Metanephros (tissue), 1 donor: ENCODE data around the gene KRT33A. TPM values are rescaled to one million over a fixed set of nuclear protein-coding genes. Genes with fewer than 3 reads are reported as not detected.

Experiments
- total RNA-seq: library from RNA; depleted of rRNA; stranded (reverse); fragments of >200 nt; gene quantifications from one replicate; pipeline ENCODE4 v1.2.3, GENCODE V29; 2014

KRT33A gene
- total RNA-seq = 0.12 TPM

GRCh38 chr17:41350381-41350878, at the start of gene KRT33A:
TSS of gene KRT33A (minus strand) at chr17:41350828. CDS start at chr17:41350767, 61 bp downstream.

GRCh38 chr17:41396996-41397660, 46.5 kb upstream of the KRT33A start, which contains the start of gene KRT31:
TSS of gene KRT31 (minus strand) at chr17:41397608. CDS start at chr17:41397539, 69 bp downstream.

DNA sequence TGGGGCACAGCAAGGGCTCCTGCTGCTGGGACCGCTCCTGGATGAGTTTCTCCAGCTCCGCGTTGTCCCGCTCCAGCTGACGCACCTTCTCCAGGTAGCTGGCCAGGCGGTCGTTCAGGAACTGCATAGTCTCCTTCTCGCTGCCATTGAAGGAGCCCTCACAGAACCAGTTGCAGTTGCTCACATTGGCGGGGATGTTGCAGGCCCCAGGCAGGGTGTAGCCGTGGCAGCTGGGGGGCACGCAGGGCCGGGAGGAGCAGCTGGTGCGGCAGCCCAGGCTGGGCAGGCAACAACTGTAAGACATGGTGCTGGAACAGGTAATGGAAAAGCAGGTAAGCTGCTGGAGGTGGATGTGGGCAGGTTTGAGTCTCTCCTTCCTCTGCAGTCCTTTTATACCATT, 31.3 kb upstream of the KRT33A start, which contains the start of gene KRT34:
Gene KRT34, minus strand, starts transcription at position 364 of the 400 bp plus-strand sequence. Its CDS starts 60 bp downstream, at position 304.

GRCh38 chr17:41369713-41370112, 19.1 kb upstream of the KRT33A start, which contains the start of gene KRT33B:
TSS of gene KRT33B (minus strand) at chr17:41369813. CDS start at chr17:41369750, 63 bp downstream.

DNA sequence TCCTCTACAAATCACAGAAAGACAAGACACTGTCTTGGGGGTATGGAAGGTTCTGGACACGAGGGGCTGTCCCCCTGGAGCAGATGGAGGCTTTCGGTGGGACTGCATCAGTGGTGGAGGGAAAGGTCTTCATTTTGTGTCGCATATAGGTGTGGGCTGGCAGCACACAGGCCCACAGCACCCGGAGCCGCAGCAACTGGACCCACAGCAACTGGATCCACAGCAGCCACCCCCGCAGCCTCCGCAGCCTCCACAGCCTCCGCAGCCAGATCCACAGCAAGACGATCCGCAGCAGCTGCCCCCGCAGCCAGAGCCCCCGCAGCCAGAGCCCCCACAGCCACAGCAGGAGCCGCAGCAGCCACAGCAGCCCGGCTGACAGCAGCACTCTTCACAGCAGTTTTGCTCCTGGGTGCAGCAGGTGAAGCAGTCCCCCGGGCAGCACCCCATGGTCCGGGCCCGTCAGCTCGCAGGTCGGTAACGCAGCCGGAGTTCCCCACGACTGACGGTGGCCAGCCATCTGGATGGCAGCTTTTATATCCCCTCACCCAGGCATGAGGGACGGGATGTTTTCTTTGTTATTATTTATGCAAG, 35.3 kb downstream of the KRT33A start, which contains the start of gene KRTAP17-1:
Gene KRTAP17-1, minus strand, starts transcription at position 507 of the 591 bp plus-strand sequence. Its CDS starts 60 bp downstream, at position 447.

DNA sequence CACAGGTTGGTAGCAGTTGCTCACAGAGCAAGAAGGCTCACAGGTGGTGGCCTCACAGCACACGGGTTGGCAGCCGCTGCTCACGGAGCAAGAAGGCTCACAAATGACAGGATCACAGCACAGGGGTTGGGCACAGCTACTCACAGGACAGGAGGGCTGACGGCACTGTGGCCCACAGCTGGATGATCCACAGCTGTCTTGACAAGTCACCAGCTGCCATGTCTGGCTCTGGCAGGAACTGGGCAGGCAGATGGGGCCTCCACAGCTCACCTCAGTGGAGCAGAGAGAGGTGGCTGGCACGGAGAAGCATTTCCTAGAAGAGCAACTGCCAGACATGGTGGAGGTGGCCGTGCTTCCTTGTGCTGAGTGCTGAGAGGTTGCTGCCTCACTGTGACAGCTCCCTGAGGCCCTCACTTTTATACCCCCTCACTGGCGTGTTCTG, 41.7 kb downstream of the KRT33A start, which contains the start of gene KRTAP16-1:
Gene KRTAP16-1, minus strand, starts transcription at position 392 of the 442 bp plus-strand sequence. Its CDS starts 56 bp downstream, at position 336.

GRCh38 chr17:41301916-41302901, 48.4 kb downstream of the KRT33A start, which contains the start of gene KRTAP29-1:
TSS of gene KRTAP29-1 (minus strand) at chr17:41302851. CDS start at chr17:41302851, 0 bp downstream.

Other genes with a start within 250 kb of the KRT33A start
- gene KRTAP4-16, start 248.6 kb downstream of the KRT33A start, total RNA-seq = not detected
- not detected for gene KRTAP4-9, start 245.4 kb downstream of the KRT33A start, total RNA-seq
- gene KRTAP4-11, start 232.5 kb downstream of the KRT33A start, total RNA-seq = not detected
- not detected for gene KRTAP4-12, start 226.6 kb downstream of the KRT33A start, total RNA-seq
- gene KRTAP4-6, start 210.3 kb downstream of the KRT33A start, total RNA-seq = not detected
- gene KRTAP4-5, start 201.0 kb downstream of the KRT33A start, total RNA-seq = not detected
- not detected for gene KRTAP4-4, start 190.1 kb downstream of the KRT33A start, total RNA-seq
- not detected for gene KRTAP4-3, start 182.6 kb downstream of the KRT33A start, total RNA-seq
- gene KRTAP4-2, start 172.6 kb downstream of the KRT33A start, total RNA-seq = not detected
- not detected for gene KRTAP4-1, start 165.9 kb downstream of the KRT33A start, total RNA-seq
- gene KRTAP9-1, start 160.9 kb downstream of the KRT33A start, total RNA-seq = not detected
- gene KRTAP9-2, start 124.2 kb downstream of the KRT33A start, total RNA-seq = not detected
- not detected for gene KRTAP9-3, start 118.4 kb downstream of the KRT33A start, total RNA-seq
- gene KRTAP9-8, start 112.8 kb downstream of the KRT33A start, total RNA-seq = not detected
- not detected for gene KRTAP9-4, start 101.1 kb downstream of the KRT33A start, total RNA-seq
- gene KRTAP9-9, start 95.4 kb downstream of the KRT33A start, total RNA-seq = not detected
- gene KRTAP9-6, start 85.5 kb downstream of the KRT33A start, total RNA-seq = not detected
- not detected for gene KRTAP9-7, start 75.1 kb downstream of the KRT33A start, total RNA-seq
- not detected for gene KRTAP29-1, start 48.0 kb downstream of the KRT33A start, total RNA-seq
- gene KRTAP16-1, start 41.5 kb downstream of the KRT33A start, total RNA-seq = not detected
- not detected for gene KRTAP17-1, start 35.1 kb downstream of the KRT33A start, total RNA-seq
- gene KRT33B, start 19.0 kb upstream of the KRT33A start, total RNA-seq = not detected
- not detected for gene KRT34, start 31.5 kb upstream of the KRT33A start, total RNA-seq
- gene KRT31, start 46.8 kb upstream of the KRT33A start, total RNA-seq = 0.47 TPM
- gene KRT37, start 73.8 kb upstream of the KRT33A start, total RNA-seq = not detected
- not detected for gene KRT38, start 90.2 kb upstream of the KRT33A start, total RNA-seq
- not detected for gene KRT32, start 116.6 kb upstream of the KRT33A start, total RNA-seq
- 0.41 TPM for gene KRT35, start 130.3 kb upstream of the KRT33A start, total RNA-seq
- not detected for gene KRT36, start 139.1 kb upstream of the KRT33A start, total RNA-seq
- gene KRT13, start 154.8 kb upstream of the KRT33A start, total RNA-seq = 7.4 TPM
- 1.1 TPM for gene KRT15, start 168.1 kb upstream of the KRT33A start, total RNA-seq
- 308 TPM for gene KRT19, start 177.5 kb upstream of the KRT33A start, total RNA-seq
- not detected for gene KRT9, start 221.2 kb upstream of the KRT33A start, total RNA-seq
- gene KRT14, start 236.1 kb upstream of the KRT33A start, total RNA-seq = 0.29 TPM